Left renal pelvis (tissue), 4 donors: Measurements from ENCODE around the gene ZBTB20. TPM values are rescaled to one million over a fixed set of nuclear protein-coding genes. Genes with fewer than 3 reads are reported as not detected.

Experiments
- DNase-seq, 4 donors: peaks; one replicate each; pipeline ENCODE4 v3.0.0-alpha.2; 2013; ENCODE audit warnings: low read depth in 4 of 4, low spot score in 3 of 4
- polyA plus RNA-seq, 4 donors: library from polyadenylated mRNA; unstranded; fragments of 120-200 nt; gene quantifications; one replicate each; pipeline ENCODE4 v1.2.1, GENCODE V29; 2013; ENCODE audit not compliant: insufficient read length in 4 of 4

The ZBTB20 gene
- polyA plus RNA-seq, 4 donors: 4.8 to 6.6 (median 5.4) TPM

DNA sequence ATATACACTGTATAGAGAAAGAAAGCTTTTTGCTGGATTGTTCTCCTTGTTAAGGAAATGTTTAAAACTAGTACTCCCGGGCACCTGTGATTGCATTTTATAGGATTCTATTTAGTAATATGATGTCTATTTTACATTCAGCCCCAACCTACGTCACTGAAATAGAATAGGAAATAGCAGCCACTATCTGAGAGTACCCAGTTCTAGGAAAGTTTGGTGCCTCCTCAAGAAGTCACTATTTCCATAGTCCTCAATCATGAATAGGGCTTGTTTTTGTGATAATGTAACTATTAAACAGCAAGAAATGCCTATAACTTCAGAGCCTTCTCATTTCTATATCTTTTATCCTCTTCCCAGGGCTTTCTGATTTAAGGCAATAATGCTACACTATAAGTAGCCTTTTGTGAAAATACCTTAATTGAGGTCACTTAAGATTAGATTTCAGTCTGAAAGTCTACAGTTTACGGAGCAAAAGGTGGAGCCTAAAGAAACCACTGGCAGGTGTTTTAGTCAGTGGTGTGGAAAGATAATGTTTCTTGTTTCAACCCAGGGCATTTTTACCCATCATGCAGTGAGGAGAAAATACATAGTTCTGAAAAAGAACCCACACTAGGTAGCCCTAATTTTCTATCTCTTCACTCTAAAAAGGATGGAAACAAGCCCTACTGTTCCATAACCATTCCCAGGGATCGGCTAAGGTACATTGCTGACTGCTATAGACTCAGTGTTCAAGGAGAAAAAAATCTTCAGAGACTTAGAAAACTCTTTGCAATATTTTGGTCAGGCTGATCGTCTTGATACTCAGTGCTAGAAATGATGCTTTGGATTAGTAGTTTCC lies 814.5 kb downstream of the ZBTB20 start:
- DNase-seq: no peak

DNA sequence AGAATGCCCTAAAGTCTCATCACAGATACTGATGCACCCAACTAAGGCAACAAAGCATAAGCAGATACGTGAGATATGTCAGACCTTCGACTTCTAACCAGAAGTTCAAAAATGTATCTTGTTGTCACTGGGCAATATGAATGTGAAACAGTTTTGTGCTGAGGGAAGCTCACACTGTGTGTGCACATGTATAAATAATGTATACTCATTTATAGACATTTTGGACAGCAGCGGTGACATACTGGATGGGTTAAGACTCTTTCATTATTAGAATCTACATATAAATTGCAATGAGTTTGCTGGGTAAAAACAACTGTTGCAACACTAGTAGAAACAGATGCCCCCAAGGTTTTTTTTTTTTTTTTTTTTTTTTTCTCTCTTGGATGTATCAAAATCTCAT lies 815.4 kb downstream of the ZBTB20 start:
- no peak for DNase-seq

DNA sequence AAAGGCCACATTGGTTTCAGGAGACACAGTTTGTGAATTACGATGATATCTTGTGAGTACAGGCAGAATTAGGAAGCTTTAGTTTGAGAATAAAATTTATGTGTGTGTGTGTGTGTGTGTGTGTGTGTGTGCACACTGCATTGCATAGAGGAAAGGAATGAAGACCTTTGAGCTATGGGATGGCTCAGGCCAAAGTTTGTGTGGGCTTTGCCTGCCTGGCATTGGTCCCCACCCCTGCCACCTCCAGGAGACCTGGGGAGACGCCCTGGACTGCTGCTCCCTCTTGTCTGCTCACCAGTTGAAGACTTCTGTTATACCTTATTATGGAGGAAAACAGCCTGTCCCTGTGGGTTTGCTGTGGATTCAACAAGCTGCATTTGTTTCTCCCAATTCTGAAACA lies 816.1 kb downstream of the ZBTB20 start:
- DNase-seq: no peak

DNA sequence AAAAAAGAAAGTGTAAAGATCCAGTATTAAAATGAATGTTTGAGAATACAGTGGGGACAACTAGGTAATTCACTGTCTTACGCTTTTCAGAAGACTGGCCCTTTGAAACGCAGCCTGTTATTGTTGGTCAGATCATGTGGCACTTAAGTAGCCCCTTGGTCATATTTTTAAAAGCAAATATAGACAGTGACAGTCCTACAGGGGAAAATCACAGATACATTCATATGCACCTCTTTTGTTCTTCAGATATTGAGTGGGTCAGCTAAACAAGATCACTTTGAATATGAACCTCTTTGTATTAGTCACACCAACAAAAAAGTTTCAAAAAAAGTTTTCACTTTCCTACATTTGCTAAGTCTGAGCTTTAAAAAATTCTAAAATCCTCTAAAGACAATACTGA lies 817.3 kb downstream of the ZBTB20 start:
- DNase-seq: no peak

DNA sequence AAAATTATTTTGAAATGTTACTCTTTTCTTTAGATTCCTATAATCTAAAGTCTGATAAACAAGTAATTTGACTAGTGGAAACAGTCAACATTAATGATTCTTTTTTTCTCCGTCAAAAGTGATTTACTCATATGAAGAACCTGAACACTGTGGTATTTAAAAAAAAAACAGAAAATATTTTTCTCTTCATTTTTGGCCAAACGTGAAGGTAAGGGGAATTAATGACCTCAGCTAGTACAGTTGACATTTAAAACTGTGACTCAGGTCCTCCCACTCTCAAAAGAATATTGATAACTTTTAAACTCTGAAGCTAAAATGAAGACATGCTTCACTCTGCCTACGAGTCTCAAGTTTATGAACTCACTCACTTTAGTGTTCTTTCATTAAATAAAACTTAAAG lies 818.7 kb downstream of the ZBTB20 start:
- no peak for DNase-seq

DNA sequence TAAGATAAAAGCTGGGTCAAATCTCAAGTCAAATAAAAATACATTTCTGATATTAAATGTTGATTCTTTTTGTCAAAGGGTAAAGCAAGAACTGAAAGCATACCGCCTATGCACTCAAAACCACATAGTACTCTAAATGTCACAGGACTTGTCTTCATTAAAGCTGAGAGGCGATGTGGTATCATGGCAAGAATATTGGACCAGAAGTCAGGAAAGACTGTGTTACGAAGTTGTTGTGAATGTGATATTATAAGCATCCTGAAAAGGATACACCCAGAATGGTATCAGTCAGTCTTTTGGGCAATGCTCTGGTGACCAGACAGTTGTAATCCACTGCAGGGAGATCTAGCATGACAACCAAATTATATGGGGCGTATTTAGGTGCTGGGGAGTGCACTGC lies 819.4 kb downstream of the ZBTB20 start:
- no peak for DNase-seq

DNA sequence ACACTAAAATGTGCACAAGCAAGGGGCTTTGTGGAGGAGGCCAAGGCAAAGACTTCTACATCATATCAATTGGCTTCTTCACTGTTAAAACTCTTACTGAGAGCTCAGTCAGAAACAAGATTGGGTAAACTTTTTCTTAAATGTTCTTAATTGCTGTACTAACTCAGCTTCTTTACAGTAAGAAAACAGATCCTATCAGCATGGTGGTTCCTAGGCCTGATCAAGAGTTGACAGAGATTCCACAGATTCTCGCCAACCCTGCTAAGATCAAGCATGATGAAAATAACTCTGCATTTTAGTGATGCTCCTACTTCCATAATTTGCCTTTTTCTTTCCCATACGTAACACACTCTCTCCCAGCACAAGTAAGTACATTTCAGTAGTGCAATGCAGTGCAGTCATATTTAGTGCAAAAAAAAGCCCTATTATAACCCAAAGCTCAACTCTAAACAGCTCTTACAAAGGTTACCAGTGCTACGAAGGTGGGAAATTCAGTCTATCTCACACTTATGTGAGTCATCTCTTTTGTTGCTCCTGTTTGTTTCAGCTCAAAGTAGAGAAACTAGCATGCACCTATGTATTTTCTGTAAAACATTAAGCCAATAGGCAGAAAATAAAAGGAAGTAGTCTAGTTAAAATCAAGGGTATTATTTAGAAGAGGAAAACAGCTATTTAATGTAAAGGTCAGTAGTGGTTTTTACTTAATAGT lies 823.4 kb downstream of the ZBTB20 start:
- no peak for DNase-seq

DNA sequence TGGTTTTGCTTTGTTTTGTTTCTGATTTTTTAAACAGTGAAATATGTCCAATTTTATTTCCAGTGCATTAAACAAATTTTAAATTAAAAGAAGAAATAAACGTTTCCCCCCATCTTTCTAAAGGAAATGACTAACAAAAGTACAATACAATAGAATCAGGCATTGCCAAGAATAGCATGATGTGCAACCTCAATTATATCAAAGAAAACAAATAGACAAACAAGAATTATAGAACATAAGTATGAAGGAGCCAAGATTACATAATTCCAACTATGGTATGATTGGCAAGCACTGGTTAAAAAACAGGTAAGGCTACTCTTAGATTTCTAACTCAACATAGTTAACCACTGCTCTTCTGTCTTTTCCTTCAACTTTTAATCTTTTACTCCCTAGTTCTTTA lies 826.8 kb downstream of the ZBTB20 start:
- DNase-seq: no peak

DNA sequence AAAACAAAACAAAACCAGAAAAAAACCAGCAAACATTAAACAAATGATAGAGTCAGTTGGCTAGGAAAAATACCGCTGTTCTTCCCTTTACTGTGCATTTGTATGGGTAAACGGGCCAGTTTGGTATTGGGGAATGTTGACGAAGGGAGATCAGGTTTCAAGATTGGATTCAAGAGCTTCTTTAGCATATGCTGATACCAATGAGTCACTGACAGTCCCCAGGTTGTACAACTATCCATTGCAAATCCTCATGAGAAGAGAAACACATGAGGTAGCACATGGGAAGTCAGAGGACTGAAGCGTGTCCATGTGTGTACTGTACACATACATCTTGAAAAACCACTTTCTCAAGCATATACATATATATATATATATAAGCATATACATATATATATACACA lies 827.6 kb downstream of the ZBTB20 start:
- no peak for DNase-seq

DNA sequence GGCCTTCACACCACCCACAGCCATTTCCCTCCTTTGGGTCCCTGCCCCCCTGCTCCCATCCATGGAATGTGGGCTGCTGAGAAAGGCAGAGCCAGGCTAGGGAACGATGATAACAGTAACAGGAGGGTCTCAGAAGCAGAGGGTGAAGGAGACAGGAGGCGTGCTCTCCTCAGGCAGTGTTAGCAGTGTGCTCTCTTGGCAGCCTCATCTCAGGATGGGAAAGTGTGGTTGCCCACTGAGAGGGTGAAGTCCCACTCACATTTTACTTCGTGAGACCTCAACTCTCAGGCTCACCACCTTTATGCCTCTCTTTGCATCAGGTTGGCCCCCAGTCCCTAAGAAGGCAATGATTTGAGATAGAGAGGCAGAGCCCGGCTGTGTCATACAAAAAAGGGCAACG lies 828.8 kb downstream of the ZBTB20 start:
- DNase-seq: no peak

DNA sequence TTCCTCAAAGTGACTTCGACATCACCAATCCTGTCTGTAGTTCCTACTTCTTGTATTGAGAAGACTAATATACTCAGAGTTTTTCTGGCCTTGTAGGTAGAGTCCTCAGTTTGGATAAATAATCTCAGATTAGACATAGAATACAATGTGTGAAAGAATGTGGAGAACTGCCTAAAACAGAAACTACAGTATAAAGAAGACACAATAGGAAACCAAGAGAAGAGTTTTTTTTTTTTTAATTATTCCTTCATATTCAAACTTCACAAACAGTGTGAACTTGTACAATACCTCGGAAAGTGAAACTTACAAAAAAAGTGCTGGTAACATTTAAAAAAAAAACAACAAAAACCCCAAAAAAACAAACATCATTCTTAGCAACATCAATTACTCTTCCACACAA lies 832.8 kb downstream of the ZBTB20 start:
- DNase-seq: no peak

DNA sequence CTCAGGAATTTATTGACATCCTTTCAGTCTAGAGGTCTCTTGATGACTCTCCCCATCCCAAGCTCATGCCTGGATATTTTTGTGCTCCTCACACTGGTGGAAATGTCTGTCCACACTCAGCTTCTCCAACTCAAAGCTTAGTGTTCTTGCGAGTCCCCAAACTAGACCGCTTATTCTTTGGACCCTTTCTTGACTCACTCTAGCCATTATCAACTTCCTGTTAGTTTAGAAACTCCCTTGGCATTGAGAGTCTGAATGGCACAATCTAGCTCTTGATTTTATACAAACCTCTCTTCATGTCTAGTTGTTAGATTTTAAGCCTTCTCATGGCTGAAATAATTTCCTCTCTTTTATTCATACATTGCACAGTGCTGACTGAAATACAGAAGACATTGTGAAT lies 833.7 kb downstream of the ZBTB20 start:
- no peak for DNase-seq

DNA sequence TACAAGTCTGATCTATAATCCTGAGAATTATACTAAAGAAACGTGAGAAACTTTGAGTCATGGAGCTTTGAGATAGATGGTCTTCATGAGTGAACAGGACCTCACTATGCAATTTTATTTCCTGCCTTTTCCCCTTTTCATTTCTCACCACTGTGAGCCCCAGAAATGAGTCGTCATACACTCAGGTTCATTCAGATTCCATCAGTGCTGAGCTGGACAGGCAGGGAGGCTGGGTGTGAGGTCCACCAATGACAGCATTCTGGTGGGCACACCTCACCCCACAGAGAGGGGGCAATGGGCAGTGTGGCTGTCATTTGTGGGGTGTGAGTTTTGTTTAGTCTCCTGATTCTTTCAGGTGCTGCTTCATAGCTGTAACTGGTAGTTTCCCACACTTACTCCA lies 836.4 kb downstream of the ZBTB20 start:
- DNase-seq: no peak

DNA sequence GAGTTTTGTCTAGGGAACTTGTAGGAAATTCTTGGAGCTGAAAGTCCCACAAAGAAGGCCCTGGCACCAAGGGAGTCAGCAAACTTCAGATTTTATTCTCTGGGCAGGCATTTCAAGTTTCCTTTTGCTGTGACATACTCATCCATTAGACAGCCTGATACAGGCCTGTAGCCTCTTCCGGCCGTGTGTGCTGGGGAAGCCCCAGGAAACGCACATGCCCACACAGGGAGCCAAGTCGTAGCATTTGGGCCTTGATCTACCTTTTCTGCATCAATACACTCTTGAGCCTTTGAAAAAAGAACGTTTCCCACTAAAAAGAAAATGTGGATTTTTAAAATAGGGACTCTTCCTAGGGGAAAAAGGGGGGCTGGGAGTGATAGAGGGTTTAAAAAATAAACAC lies 838.3 kb downstream of the ZBTB20 start:
- DNase-seq: no peak

DNA sequence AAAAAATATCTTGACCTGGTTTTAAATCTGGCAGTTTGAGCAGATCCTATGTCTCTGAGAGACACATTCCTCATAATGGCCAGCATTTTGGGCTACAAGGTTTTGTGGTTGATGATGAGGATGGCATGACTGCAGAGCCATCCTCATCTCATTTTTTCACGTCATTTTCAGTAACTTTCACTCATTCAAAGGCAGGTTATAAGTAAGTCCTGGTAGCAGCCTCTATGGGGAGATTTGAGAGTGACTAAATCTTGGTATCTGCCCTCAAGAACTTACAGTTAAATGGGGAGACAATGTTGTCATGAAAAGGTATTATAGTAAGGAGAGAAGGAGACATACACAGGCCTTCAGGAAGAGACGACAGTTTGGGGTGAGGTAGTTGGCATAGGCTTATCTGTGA lies 838.7 kb downstream of the ZBTB20 start:
- DNase-seq: no peak

DNA sequence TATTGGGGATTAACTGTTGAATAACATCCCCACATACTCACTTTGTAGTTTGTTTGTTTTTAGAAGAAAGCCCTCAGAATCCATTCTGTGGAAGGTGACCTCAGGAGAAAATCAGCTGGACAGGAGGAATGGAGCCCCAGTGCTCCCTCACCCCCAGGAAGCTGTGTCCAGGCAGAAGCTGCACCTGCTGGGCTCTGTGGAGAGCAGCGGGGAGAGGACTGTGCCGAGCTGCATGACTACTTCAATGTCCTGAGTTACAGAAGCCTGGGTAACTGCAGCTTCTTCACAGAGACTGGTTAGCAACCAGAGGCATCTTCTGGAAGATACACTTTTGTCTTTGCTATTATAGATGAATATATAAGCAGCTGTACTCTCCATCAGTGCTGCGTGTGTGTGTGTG lies 839.3 kb downstream of the ZBTB20 start:
- no peak for DNase-seq

DNA sequence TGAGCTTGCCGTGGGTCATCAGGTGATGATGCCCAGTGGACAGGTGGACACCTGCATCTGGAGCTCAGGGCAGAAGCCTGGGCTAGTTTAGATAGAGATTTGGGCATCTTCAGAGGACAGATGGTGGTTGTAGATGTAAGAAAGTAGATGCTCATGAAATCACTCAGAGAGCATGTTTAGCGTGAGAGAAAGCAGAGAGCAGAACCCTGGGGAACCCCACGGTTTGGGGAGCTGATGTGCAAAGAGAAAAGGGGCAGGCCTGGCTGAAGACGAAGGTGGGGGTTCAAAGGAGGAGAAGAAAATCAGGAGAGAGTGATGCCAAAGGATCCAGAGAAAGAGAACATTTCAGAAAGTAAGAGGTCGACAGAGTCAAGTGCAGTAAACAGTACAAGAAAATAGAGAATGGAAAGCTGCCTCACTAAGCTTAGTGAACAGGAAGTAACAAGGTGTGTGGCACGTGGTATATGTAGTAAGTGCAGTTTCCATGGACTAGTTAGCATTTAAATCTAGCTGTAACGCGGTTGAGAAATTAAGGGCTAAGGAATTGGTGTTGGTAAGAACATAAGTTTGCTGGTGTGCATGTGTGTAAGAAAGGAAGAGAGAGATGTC lies 839.8 kb downstream of the ZBTB20 start:
- no peak for DNase-seq

DNA sequence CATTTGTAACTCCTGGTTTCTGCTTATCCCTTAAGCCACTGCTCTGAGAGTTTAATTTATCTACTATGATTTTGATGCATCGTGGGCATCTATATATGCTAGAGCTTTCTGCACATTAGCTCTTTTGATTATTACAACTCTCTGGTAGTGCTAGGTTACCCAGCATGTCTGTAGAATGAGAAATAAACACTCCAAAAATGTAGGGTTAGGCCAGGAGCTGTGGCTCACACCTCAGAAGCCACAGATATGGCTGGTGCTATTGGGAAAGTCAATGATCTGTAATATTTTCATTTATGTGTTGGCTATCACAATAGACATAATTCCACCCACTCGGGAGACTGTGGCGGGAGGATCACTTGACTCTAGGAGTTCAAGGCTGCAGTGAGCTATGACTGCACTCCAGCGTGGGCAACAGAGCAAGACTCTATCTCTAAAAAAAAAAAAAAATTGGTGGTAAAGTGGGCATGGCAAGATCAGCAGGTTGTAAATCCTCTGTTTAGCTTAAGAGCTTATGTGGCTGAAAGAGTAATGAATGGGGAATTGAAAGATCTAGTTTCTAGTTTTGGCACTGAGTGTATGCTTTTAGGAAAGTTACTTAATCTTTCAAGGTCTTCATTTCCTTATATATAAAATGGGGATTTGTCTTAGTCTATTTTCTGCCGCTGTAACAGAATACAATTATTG lies 847.0 kb downstream of the ZBTB20 start:
- DNase-seq: no peak

DNA sequence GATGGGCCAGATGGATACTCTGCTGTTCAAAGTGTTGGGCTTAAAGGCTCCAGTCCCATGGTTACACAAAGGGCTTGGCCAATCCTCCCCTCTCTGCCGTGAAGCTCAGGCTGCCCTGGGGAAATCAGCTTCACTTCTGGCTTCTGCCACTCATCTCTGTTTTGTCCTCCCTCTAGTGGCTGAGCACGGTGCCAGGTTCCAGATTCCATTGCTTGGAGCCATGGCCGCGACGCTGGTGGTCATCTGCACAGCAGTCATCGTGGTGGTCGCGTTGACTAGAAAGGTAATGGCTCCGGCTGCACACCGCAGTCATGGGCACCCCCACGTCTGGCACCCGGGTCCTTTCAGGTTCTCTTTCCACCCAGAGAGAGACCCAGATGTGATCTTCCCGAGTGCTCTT lies 847.7 kb downstream of the ZBTB20 start:
- no peak for DNase-seq

DNA sequence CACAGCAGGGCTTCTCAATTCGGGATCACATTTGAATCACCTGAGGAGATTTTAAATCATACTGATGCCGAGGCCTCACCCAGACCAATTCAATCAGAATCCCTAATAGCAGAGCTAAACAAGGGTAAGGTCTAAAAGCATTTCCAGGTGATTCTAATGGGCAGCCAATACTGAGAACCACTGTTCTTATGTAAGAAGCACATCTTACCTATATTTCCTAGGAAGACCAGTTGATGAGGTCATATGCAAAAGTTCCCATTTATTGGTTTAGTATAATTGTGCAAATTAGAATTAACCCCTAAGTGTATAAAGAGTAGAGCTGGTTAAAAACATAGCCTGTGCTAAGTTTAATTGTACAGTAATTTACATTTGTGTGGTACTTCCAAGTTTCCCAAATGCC lies 851.1 kb downstream of the ZBTB20 start:
- DNase-seq: no peak

DNA sequence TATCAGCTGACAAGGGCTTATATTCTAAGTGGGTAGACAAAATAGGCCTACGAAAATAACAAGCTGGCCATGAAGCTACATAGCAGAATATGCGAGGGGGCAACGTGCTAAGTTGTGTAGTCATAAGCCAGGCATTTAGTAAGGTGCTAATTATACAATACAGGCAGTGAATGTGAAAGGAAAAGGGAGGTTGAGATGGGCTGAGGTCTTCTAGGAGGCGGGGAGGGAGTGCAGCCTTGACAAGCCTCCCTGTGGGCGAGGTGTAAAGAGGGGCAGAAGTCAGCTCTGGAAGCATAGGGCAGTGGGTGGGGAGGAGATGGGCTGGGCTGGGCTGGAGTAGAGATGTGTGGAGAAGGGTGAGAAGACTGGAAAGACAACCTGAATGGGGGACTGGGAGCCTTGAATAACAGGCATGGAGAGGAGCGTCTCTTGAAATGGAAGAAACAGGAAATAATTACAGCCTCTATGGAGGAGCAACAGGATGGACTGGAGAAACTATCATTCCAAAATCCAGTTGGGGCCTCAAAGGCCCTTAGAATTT lies 852.1 kb downstream of the ZBTB20 start:
- DNase-seq: no peak
